OCI-M1 (cell line): ENCODE data around the gene CUL9.

Source experiments
- DNase-seq: peaks from one replicate; lab custom pipeline; 2025; lab: John Stamatoyannopoulos, UW

The CUL9 gene

GRCh38 chr6:43229803-43230620 is 48.0 kb downstream of the CUL9 start:
- no peak for DNase-seq

DNA sequence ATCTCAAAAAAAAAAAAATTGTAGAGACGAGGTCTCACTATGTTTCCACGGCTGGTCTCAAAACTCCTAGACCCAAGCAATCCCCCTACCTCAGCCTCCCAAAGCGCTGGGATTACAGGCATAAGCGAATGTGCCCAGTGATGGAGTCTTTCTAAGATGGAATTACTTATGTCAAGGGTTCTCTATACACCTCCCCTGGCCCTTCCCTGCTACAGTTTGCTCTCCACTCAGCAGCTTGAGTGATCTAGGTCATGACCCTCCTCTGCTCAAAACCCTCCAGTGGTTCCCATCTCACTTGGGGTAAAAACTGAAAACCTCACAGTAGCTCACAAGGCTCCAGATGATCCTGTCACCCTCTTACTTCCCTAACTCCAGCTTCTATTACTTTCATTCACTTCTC is 49.1 kb downstream of the CUL9 start:
- DNase-seq, result no peak

DNA sequence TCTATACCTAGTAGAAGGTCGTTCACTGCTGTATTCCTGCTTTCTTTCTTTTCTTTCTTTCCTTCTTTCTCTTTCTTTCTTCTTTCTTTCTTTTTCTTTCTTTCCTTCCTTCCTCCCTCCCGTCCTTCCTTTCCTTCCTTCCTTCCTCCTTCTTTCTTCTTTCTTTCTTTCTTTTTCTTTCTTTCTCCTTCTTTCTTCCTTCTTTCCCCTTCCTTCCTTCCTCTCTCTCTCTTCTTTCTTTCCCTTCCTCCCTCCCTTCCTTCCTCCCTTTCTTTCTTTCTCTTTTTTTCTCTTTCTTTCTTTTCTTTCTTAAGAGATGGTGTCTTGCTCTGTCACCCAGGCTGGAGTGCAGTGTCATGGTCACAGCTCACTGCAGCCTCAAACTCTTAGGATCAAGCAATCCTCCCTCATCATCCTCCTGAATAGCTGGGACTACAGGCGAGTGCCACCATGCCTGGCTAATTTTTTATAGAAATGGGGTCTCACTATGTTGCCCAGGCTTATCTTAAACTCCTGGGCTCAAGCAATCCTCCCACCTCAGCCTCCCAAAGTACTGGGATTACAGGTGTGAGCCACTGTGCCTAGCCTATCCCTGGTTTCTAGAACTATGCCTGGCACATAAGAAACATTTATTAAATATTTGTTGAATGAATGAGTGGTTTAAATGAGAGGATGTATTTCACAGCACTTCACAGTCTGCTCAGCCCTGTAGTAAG is 49.9 kb downstream of the CUL9 start:
- DNase-seq, result no peak

DNA sequence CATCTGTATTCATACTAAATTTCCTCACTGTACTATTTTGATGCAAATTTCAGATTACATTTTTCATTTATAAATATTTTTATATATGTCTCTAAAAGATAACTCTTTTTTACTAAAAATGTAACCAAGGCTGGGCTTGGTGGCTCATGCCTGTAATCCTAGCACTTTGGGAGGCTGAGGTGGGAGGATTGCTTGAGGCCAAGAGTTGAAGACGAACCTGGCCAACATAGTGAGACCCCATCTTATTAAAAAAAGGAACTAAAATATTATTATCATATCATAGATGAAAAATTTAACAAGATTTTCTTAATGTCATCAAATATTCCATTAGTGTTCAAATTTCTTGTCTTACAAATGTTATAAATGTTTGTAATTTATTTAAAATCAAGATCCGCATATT is 53.8 kb downstream of the CUL9 start:
- DNase-seq, result no peak

GRCh38 chr6:43239054-43239453 is 57.1 kb downstream of the CUL9 start:
- DNase-seq, result no peak

GRCh38 chr6:43240950-43241349 is 59.0 kb downstream of the CUL9 start:
- DNase-seq, result peak; percentile 71

GRCh38 chr6:43241446-43241845 is 59.5 kb downstream of the CUL9 start:
- peak; percentile 41 for DNase-seq

DNA sequence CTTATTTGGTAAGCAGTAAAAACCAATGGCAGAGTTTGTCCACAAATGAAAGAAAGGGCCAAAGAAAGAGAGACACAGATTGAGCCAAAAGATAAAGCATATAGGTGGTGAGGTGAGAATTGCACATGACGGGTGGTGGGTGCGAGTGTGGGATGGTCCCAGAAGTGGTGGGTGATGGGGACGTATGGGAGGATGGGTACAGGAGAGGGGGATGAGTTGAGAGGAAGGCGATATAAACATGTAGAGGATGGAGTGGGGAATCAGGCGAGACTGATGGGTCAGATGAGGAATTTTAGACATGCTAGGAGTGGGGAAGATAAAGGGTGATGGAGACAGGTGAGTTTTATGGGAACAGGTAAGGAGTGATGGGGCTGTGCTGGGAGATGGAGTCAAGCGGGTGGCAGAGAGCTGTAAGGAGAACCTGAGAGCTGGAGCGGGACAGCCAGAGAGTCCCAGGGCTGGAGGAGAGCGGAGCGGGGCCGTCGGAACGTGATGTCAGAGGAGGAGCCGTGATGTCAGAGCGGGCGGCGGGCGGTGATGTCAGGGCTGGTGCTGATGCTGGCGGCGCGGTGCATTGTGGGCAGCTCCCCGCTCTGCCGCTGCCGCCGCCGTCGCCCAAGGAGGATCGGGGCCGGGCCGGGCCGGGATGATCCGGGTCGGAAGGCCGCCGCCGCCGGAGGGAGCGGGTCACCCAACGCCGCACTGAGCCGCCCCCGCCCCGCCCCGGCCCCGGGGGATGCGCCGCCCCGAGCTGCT is 61.1 kb downstream of the CUL9 start, which contains the start of gene TTBK1:
TTBK1 (plus strand) TSS at position 574 of the 756 bp plus-strand sequence. CDS start 3,180 bp downstream, outside the sequence.
- no peak for DNase-seq

DNA sequence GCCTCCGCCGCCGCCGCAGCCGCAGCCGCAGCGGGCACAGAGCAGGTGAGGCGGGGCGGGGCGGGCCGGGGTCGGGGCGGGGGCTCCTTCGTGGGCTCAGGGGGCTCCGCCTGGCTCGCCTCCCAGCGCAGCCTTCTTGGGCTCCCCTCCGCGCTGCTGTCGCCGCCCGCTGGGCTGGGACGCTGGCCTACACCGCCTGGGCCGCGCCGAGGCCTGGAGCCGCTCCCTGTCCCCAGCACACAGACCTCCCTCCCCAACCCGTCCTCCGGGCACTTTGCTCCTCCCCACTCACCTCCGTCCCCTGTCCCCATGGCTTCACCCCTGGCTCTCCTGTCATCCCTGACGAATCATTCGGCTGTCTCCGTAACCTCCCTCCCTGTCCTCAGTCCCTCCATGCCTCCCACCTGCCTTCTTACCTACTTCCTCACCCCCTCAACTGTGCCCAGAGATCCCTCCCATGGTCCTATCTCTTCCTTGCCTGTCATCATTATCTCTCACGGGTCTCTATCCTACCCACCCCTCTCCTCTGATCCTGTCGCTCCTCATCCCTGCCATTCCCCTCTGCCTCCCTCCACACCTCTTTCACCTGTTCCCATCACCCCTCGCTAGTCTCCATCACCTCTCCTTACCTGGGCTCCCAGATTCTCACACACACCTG is 61.8 kb downstream of the CUL9 start:
- no peak for DNase-seq

DNA sequence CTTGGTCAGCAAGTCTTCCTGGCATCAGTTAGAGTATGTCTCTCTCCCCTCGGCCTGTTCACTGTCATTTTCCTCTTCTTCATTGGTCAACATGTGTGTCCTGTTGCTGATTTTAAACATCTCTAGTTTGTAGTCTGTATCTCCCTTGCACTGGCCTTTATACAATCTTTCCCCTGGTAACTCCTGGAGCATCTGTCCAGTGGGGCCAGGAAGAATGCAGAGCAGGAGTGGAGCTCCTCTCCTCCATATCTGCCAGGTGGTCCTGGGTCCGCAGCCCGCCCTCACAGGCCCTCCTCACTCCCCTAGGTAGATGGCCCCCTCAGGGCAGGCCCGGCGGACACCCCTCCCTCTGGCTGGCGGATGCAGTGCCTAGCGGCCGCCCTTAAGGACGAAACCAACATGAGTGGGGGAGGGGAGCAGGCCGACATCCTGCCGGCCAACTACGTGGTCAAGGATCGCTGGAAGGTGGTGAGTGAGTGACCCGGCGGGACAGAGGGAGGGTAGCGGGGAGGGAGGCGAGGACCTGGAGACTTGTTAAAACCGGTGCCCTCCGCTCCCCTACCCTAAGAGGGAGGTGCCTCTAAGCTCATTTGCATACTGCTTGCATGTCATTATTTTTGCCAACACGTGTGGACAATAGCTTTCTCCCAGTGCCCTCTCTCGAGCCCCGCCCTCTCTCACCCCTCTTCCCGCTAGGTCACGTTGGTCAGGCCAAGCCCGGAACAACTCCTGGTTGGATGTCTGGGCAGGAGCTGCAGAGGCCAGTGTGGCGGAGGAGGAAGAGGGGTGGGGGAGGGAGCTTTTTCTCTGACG is 64.5 kb downstream of the CUL9 start:
- DNase-seq, result no peak

- DNase-seq, result peak; percentile 47
Measured at GRCh38 chr6:43247114-43247999, 65.4 kb downstream of the CUL9 start.

DNA sequence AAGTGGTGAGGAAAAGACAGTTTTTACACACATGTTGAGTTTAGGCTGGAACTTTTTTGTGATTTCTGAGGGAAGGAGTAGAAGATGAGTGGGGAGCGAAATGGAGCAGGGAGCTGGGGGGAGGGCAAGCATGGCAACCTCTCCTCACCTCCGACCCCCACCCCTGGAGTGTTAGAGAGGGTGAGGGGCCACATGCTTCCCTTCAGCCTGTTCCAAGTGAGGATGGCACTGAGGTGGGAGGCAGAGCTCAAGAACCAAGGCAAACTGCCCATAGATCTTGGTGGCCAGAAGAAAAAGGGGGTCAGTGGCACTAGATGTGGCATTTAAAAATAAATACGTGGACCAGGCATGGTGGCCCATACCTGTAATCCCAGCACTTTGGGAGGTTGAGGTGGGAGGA is 66.1 kb downstream of the CUL9 start:
- DNase-seq, result no peak

DNA sequence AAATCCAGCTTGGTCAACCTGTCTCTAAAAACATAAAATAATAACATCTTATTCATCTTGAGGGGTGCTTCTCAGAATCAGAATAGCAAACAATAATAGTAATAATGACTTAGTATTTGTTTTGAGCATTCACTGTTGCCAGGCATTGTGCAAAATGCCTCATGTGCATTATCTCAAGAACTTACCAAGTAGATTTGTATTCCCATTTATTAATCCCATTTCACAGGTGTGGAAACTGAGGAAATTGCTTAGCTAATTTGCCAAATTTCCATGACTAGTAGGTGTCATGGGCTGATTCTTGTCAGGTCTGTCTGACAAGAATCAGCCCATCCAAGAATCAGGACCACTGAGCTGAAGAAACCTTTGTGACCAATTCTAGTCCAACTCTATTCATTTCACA is 66.8 kb downstream of the CUL9 start:
- no peak for DNase-seq

DNA sequence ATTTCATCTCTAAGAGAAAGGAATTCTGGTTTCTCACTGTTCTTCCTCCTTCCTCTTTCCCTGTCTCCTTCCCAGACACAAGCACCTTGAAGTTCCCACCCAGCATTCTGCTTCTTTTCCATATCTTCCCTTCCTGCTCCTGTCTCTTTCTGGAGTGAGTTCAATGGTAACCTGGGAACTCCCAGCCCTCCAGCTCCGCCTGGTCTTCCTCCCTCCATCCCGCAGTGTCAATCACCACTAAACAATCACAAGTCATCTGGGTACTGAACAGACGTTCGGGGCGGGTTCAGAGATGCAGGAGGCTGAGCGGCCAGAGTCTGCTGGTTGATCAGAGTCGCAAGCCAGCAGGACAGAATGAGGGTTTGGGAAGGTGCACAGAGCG is 69.0 kb downstream of the CUL9 start:
- no peak for DNase-seq

GRCh38 chr6:43253401-43253800 is 71.4 kb downstream of the CUL9 start:
- DNase-seq, result no peak

DNA sequence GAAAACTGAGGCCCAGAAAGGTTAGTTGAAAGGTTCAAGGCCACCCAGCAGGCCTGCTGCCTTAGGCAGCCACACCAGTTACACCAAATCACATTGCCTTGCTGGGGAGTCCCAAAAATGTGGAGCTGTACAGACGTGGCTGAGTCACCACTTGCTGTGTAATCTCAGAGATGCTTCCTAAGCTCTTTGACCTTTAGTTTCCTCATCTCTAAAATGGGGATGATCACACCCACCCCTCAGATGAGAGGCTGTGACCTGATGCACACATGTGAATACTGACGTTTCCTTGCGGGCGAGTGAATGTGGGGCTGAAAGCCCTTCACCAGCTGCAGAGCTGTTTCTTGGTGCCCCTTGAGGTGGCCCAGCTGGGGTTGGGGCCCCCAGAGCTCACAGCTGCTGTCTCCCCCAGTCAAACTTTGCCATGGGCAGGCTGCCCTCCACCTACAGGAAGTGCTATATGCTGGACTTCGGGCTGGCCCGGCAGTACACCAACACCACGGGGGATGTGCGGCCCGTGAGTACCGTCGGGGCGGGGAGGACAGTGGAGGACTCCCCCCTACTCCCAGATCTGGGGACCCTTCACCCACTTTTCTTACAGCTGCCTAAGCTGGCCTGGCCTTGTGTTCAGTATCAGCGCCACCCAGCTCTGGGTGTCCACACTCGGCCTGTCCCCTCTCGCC is 72.3 kb downstream of the CUL9 start:
- DNase-seq, result no peak

DNA sequence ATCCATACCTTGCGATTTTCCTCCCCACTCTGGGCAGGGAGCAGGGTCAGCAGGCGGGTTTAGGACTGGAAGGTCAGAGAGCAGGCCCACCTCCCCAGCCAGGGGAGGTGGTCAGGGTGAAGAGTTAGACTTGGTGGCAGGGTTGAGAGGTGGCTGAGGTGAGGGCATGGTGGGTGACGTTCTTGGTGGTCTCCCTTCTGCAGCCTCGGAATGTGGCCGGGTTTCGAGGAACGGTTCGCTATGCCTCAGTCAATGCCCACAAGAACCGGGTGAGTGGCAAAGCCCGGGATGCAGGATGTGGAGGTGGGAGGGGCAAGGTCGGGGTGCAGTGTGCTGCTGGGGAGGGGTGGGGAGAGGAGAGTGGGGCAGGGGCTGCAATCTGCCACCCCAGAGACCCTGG is 72.8 kb downstream of the CUL9 start:
- no peak for DNase-seq

DNA sequence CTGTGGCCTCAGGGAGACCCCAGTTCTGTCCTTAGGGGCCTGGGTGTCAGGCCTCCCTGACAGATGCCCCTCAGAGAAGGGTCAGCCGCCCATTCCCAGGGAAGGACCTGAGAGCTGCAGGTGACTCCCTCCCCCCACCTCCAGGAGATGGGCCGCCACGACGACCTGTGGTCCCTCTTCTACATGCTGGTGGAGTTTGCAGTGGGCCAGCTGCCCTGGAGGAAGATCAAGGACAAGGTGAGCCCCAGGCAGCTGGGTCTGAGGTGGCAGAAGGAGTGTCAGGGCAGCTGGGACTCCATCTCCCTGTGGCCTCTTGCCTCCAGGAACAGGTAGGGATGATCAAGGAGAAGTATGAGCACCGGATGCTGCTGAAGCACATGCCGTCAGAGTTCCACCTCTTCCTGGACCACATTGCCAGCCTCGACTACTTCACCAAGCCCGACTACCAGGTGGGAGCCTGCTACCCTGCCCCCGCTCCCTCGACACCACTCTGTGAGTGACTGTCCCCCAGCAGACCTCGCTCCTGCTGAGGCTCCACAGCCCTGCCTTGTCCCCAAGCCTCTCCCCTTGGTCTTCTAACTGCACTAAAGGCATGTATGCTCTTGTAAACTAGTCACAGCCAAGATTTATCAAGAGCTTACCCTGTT is 73.5 kb downstream of the CUL9 start:
- DNase-seq, result no peak

GRCh38 chr6:43256670-43257366 is 74.8 kb downstream of the CUL9 start:
- DNase-seq, result no peak
